ENCODE data around the gene NPR1. TPM values are rescaled to one million over a fixed set of nuclear protein-coding genes. Genes with fewer than 3 reads are reported as not detected.

Gene NPR1
- total RNA-seq, 2 experiments from 2014 or later: not detected

- POLR2A ChIA-PET: interaction anchor here (0.6 kb wide), 1 partner anchor 17 kb away, joined by 11 read pairs; no protein-coding TSS in a partner anchor
- CTCF ChIA-PET: no interaction called here
Observed at GRCh38 chr1:153742411-153743142, 64.1 kb downstream of the NPR1 start.

Other genes starting within 250 kb of the NPR1 start
- gene S100A7, start 218.0 kb upstream of the NPR1 start, total RNA-seq: not detected
- gene S100A6, start 142.7 kb upstream of the NPR1 start, total RNA-seq: 100 to 1,000 TPM; 203 to 213 TPM
- 1 to 10 TPM; 1.1 to 1.2 TPM for gene S100A5, start 137.8 kb upstream of the NPR1 start, total RNA-seq
- 100 to 1,000 TPM; 125 TPM for gene S100A4, start 132.9 kb upstream of the NPR1 start, total RNA-seq
- not detected for gene S100A3, start 129.4 kb upstream of the NPR1 start, total RNA-seq
- 1 to 10 TPM; 1.2 to 1.6 TPM for gene S100A2, start 112.8 kb upstream of the NPR1 start, total RNA-seq
- gene S100A16, start 65.6 kb upstream of the NPR1 start, total RNA-seq: not detected
- gene S100A14, start 62.4 kb upstream of the NPR1 start, total RNA-seq: not detected
- gene S100A13, start 51.2 kb upstream of the NPR1 start, total RNA-seq: 1 to 10 TPM; 5.1 to 6.9 TPM
- not detected for gene S100A1, start 50.3 kb upstream of the NPR1 start, total RNA-seq
- 10 to 100 TPM; 90.4 to 93.0 TPM for gene CHTOP, start 44.6 kb upstream of the NPR1 start, total RNA-seq
- 10 to 100 TPM; 34.3 to 34.4 TPM for gene SNAPIN, start 20.0 kb upstream of the NPR1 start, total RNA-seq
- 100 to 1,000 TPM; 372 to 384 TPM for gene ILF2, start 7.7 kb upstream of the NPR1 start, total RNA-seq
- 10 to 100 TPM; 54.9 to 55.3 TPM for gene INTS3, start 49.4 kb downstream of the NPR1 start, total RNA-seq
- gene SLC27A3, start 96.7 kb downstream of the NPR1 start, total RNA-seq: 10 to 100 TPM; 11.2 to 12.1 TPM
- gene GATAD2B, start 244.3 kb downstream of the NPR1 start, total RNA-seq: 10 to 100 TPM; 53.6 to 57.5 TPM

Data from activated CD8-positive, alpha-beta memory T cell treated with anti-CD3 and anti-CD28 coated beads for 36 hours (primary cell).